Measurements from ENCODE around the gene RCL1.

GRCh38 chr9:4836676-4837075 is 43.9 kb downstream of the RCL1 start:
- TF ChIP-seq CTCF (IDR thresholded peaks at IDR 0.05) (no peak), POLR2A (IDR thresholded peaks at IDR 0.05) (no peak)

All from thyroid gland (tissue), 4 donors.